ENCODE data around the gene DNM2.

DNA sequence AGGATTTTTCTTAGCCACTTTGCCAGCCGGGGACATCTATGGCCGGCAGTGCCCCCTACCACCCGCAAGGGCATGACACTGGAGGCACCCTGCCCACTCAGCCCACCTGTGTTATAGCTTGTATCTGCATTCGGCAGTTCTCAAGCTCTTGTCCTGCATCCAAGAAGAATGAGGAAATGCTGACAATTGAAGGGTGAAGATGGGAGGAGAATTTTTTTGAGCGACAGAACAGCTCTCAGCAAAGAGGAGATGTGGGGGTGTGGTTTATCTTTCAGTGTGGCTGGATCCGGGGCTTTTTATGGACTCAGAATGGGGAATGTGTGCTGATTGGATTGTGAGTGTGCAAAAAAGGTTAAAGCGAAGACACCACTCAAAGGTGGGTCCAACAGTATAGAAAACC lies 124.9 kb downstream of the DNM2 start:
- TF ChIP-seq, protein P1, sequence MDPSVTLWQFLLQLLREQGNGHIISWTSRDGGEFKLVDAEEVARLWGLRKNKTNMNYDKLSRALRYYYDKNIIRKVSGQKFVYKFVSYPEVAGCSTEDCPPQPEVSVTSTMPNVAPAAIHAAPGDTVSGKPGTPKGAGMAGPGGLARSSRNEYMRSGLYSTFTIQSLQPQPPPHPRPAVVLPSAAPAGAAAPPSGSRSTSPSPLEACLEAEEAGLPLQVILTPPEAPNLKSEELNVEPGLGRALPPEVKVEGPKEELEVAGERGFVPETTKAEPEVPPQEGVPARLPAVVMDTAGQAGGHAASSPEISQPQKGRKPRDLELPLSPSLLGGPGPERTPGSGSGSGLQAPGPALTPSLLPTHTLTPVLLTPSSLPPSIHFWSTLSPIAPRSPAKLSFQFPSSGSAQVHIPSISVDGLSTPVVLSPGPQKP (CRISPR knock-in tag; IDR thresholded peaks at IDR 0.05), result no peak
- TF ChIP-seq POLR2AphosphoS5 (IDR thresholded peaks at IDR 0.05; ENCODE audit: control insufficient read depth, insufficient read depth, low read depth, low read length) (no peak), RAD21 (CRISPR knock-in tag; conservative IDR thresholded peaks at IDR 0.05 in 1 of 2, IDR thresholded peaks at IDR 0.05 in 1 of 2) (no peak), TAF1 (IDR thresholded peaks at IDR 0.05; ENCODE audit: control insufficient read depth, extremely low read depth, insufficient read depth, low read length, severe bottlenecking) (no peak), NRF1 (conservative IDR thresholded peaks at IDR 0.05 in 1 of 2, IDR thresholded peaks at IDR 0.05 in 1 of 2) (no peak), SIRT6 (IDR thresholded peaks at IDR 0.05; ENCODE audit: low read depth, low read length) (no peak), EZH2 (IDR thresholded peaks at IDR 0.05; ENCODE audit: borderline replicate concordance, low read depth, low read length) (no peak), MAFK (IDR thresholded peaks at IDR 0.05; ENCODE audit: low read length) (no peak), CBX2 (IDR thresholded peaks at IDR 0.05; ENCODE audit: insufficient read depth, low read length, poor library complexity, severe bottlenecking) (no peak), NCOA1 (IDR thresholded peaks at IDR 0.05; ENCODE audit: low read depth) (no peak), ESRRA (IDR thresholded peaks at IDR 0.05; ENCODE audit: borderline replicate concordance, low read depth) (no peak), DNMT1 (IDR thresholded peaks at IDR 0.05) (no peak)
- TF ChIP-seq, protein P2, sequence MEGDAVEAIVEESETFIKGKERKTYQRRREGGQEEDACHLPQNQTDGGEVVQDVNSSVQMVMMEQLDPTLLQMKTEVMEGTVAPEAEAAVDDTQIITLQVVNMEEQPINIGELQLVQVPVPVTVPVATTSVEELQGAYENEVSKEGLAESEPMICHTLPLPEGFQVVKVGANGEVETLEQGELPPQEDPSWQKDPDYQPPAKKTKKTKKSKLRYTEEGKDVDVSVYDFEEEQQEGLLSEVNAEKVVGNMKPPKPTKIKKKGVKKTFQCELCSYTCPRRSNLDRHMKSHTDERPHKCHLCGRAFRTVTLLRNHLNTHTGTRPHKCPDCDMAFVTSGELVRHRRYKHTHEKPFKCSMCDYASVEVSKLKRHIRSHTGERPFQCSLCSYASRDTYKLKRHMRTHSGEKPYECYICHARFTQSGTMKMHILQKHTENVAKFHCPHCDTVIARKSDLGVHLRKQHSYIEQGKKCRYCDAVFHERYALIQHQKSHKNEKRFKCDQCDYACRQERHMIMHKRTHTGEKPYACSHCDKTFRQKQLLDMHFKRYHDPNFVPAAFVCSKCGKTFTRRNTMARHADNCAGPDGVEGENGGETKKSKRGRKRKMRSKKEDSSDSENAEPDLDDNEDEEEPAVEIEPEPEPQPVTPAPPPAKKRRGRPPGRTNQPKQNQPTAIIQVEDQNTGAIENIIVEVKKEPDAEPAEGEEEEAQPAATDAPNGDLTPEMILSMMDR (IDR thresholded peaks at IDR 0.05 in 2 of 3, conservative IDR thresholded peaks at IDR 0.05 in 1 of 3; ENCODE audit: insufficient read depth in 2 of 3, low read depth in 1 of 3, low read length in 3 of 3), result no peak
